ENCODE data around the gene GLIS2.

GLIS2 gene

GRCh38 chr16:4385789-4386450, 70.1 kb downstream of the GLIS2 start:
- DNase-seq, result no peak

DNA sequence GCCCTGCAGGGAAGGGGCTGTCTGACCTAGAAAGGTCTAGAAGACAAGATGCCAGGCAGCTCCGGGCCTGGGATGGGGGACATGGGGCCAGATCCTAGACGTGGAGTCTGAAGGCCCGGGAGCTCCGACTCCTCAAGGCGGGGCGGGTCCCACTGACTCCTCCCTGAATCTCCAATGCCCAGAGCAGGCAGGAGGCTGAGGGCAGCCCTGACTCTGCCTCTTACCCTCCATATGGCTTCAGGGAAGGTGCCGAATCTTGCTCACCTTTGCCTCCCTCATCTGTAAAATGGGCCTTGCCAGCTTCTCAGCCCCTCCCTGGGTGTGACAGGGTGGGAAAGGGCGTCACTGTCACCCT, 70.6 kb downstream of the GLIS2 start:
- no peak for DNase-seq

DNA sequence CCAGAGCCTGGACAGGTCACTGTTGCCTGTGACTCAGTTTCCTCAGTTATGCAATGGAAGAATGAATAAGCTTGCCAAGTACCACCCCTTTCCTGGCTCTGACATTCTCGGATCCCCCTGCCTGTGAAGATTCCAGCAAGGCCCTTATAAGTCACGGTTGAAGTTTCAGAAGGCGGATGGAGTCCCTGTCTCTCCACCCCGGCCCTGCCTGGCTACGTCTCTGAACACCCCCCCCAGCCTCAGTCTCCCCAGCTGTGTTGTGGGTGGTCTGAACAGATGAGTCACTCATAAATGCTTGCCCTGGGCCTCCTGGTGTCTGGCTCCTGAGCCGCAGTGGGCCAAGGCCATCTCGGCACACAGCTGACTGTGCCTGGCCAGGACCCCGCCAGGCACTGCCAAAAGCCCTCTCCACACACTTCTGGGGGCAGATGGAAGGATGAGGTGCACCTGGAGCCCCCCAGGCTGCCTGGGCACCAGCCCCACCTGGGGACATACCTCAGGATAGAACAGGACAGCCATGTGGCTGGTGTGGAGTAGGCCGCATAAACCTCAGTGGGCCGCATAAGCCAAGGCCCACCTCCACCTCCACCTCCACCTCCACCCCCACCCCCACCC, 71.2 kb downstream of the GLIS2 start:
- DNase-seq, result no peak

DNA sequence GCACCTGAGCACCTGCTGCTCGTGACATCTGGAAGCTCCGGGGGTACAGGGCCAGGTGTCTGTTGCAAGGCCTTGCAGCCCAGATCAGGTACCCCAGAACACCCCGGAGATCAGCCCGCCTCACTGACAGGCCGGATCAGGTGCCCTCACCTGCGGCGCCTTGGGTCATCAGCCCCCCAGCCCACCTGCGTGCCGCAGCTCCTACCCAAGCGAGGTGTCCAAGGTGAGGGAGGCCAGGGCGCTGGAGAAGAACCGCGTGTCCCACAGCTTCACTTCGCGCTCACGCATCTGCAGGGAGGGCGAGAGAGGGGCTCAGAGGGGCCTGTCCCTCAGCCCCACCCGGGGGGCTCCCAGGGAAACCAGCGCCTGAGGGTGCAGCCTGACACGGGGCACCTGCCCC, 71.9 kb downstream of the GLIS2 start:
- DNase-seq, result no peak

- no peak for DNase-seq
Observed at GRCh38 chr16:4388271-4389021, 72.6 kb downstream of the GLIS2 start.
